Stimulated activated effector memory CD8-positive, alpha-beta T cell treated with anti-CD3 and anti-CD28 coated beads, Interleukin-12 subunit alpha, Interleukin-12 subunit beta, amount 100 ng/mL, for 72 hours (primary cell): ENCODE results near the gene MDGA2.

ENCODE experiments used
- ATAC-seq: fragments of 150-1000 bp; cut with Tn5 transposase; 2 replicates; pipeline ENCODE4 v1.10.0; 2021
- DNase-seq, 2 donors: peaks; one replicate each; pipeline ENCODE4 v3.0.0; 2021 to 2022; ENCODE audit warnings: low spot score in 2 of 2
- H3K27ac Mint-ChIP-seq: one replicate; pipeline ENCODE4 v1.8.0; 2022; ENCODE audit warnings: mild to moderate bottlenecking, mixed read lengths
- H3K36me3 Mint-ChIP-seq: one replicate; pipeline ENCODE4 v1.8.0; 2022; ENCODE audit warnings: mild to moderate bottlenecking, mixed read lengths
- H3K4me1 Mint-ChIP-seq: one replicate; pipeline ENCODE4 v1.8.0; 2022; ENCODE audit warnings: mixed read lengths
- H3K4me3 Mint-ChIP-seq: one replicate; pipeline ENCODE4 v1.8.0; 2022; ENCODE audit warnings: mild to moderate bottlenecking, mixed read lengths
- H3K9me3 Mint-ChIP-seq: one replicate; pipeline ENCODE4 v1.8.0; 2022; ENCODE audit warnings: mixed read lengths

Gene MDGA2

DNA sequence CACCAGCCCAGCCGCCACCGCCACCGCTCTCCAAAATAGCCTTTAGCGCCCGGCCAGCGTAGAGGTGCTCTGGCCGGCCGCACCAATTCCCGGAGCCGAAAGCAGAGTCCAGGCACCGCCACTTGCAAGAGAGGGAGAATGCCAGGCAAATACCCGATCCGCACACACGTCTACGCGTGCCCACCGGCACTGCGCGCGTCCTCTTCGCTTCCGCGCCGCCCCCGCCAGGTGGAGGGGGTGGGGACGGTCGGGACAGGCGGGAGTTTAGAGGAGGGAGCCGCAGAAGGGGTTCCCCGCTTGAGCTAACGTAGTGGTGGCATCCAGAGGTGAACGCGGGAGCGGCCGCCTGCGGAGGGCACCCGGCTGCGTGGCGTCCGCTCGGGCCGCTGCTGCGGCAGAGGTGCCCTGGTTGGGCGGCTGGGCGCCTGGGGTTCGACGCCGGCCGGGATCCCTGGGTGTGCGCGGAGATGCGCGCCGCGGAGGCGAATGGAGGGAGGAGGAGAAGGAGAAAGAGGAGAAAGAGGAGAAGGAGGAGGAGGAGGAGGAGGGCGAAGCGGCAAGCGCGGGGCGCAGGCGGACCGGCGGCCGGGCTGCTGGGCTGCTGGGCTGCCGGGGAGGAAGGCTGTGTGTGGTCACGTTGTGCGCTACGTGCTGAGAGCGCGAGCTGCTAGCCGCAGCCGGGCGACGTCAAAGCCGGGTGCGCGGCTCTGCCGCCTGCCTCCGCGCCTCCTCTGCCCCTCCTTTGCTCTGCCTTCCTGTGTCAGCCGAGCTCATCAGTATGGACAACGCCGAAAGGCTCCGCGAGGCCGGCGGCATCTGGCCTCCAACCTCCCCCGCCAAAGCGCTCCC, at the start of gene MDGA2:
Gene MDGA2 (minus strand): TSS at position 140 of the 849 bp plus-strand sequence.
- no peaks in the 10 kb centered on the region for H3K36me3 Mint-ChIP-seq
- H3K4me3 Mint-ChIP-seq: no peak within 1 kb of the TSS
- DNase-seq: no peak

GRCh38 chr14:47722929-47723693, 47.7 kb upstream of the MDGA2 start:
- H3K4me1 Mint-ChIP-seq: no peaks in the 10 kb centered on the region
- no peak for ATAC-seq
- no peak for DNase-seq
- H3K9me3 Mint-ChIP-seq: peaks cover 6% of the 10 kb centered on the region
- H3K4me3 Mint-ChIP-seq: no peak overlapping the region
- no peak overlapping the region for H3K27ac Mint-ChIP-seq
- H3K36me3 Mint-ChIP-seq: no peaks in the 10 kb centered on the region

More for the DNA sequence above, at the start of gene MDGA2:
- Mint-ChIP-seq H3K27ac (no peak within 1 kb of the TSS), H3K9me3 (no peaks in the 10 kb centered on the region), H3K4me1 (no peaks in the 10 kb centered on the region)
- peak; percentile 34 for ATAC-seq

GRCh38 chr14:47720281-47720680, 44.9 kb upstream of the MDGA2 start:
- Mint-ChIP-seq H3K4me1 (no peaks in the 10 kb centered on the region), H3K36me3 (no peaks in the 10 kb centered on the region), H3K4me3 (no peak overlapping the region), H3K27ac (no peak overlapping the region), H3K9me3 (peaks cover 6% of the 10 kb centered on the region)
- DNase-seq: no peak
- ATAC-seq: no peak

GRCh38 chr14:47715330-47715729, 39.9 kb upstream of the MDGA2 start:
- ATAC-seq (no peak), DNase-seq (no peak)
- Mint-ChIP-seq H3K27ac (no peak overlapping the region), H3K36me3 (no peaks in the 10 kb centered on the region), H3K4me3 (no peak overlapping the region), H3K9me3 (no peaks in the 10 kb centered on the region), H3K4me1 (no peaks in the 10 kb centered on the region)

DNA sequence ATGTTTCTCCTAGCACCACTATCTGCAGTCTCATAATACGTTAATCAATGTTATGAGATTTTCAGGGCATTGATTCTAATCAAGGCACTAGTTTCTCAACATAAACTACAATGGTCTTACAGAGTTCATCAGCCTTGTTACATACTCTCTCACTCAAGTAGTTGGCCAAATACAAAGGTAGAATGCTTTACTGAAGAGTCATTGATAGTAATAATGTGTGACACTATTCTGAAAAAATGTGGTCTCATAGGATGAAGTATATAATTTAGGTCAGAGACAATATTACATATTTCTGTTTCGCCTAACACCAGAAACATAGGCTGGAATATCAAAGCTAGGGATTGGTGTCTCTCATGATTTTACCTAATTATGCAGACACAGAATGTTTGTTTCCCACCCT, 35.2 kb upstream of the MDGA2 start:
- ATAC-seq (no peak), DNase-seq (no peak)
- Mint-ChIP-seq H3K4me3 (no peak overlapping the region), H3K9me3 (peaks cover 2% of the 10 kb centered on the region), H3K27ac (no peak overlapping the region), H3K4me1 (no peaks in the 10 kb centered on the region), H3K36me3 (no peaks in the 10 kb centered on the region)

- DNase-seq: no peak
- H3K36me3 Mint-ChIP-seq: no peaks in the 10 kb centered on the region
- no peak overlapping the region for H3K27ac Mint-ChIP-seq
- H3K4me3 Mint-ChIP-seq: no peak overlapping the region
- H3K4me1 Mint-ChIP-seq: no peaks in the 10 kb centered on the region
- H3K9me3 Mint-ChIP-seq: peaks cover 5% of the 10 kb centered on the region
- ATAC-seq: no peak
These were observed 30.3 kb upstream of the MDGA2 start for GRCh38 chr14:47705683-47706082.

- H3K4me1 Mint-ChIP-seq: no peaks in the 10 kb centered on the region
- no peak for ATAC-seq
These were observed 16.4 kb upstream of the MDGA2 start for GRCh38 chr14:47691829-47692228.

GRCh38 chr14:47678993-47679392, 3.6 kb upstream of the MDGA2 start:
- Mint-ChIP-seq H3K36me3 (no peaks in the 10 kb centered on the region), H3K27ac (no peak overlapping the region), H3K4me1 (no peaks in the 10 kb centered on the region), H3K9me3 (peaks cover 11% of the 10 kb centered on the region), H3K4me3 (no peak overlapping the region)
- ATAC-seq (no peak), DNase-seq (no peak)

More at GRCh38 chr14:47691829-47692228, 16.4 kb upstream of the MDGA2 start:
- no peak for DNase-seq
- no peak overlapping the region for H3K4me3 Mint-ChIP-seq
- H3K36me3 Mint-ChIP-seq: no peaks in the 10 kb centered on the region
- no peak overlapping the region for H3K27ac Mint-ChIP-seq
- H3K9me3 Mint-ChIP-seq: peaks cover 26% of the 10 kb centered on the region

DNA sequence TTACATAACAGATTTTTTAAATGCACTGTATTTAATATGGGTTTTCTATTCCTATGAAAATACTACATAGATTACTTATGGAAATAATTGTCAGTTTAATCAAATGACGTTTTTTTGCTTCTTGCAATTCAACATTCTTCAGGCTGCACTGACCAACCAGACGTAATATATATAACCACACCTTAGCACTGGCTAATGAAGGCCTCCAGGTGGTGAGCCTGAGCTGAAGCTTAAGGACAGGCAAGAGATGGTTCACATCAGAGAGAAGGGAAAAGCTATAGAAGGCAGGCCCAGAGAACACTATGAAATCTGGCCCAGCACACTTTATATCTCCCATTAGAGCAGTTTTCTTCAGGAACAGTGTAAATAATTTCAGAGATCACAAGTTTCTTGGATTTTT, 2.8 kb upstream of the MDGA2 start:
- no peak for DNase-seq
- Mint-ChIP-seq H3K27ac (no peak overlapping the region), H3K4me1 (no peaks in the 10 kb centered on the region), H3K4me3 (no peak overlapping the region), H3K36me3 (no peaks in the 10 kb centered on the region), H3K9me3 (peaks cover 8% of the 10 kb centered on the region)
- no peak for ATAC-seq

- Mint-ChIP-seq H3K4me1 (no peaks in the 10 kb centered on the region), H3K4me3 (no peak overlapping the region), H3K36me3 (no peaks in the 10 kb centered on the region), H3K27ac (no peak overlapping the region), H3K9me3 (peaks cover 4% of the 10 kb centered on the region)
- ATAC-seq (no peak), DNase-seq (no peak)
These were observed 861 bp upstream of the MDGA2 start for GRCh38 chr14:47676315-47676617.

- no peaks in the 10 kb centered on the region for H3K9me3 Mint-ChIP-seq
- H3K4me3 Mint-ChIP-seq: no peak overlapping the region
- no peaks in the 10 kb centered on the region for H3K36me3 Mint-ChIP-seq
- DNase-seq: no peak
- no peak overlapping the region for H3K27ac Mint-ChIP-seq
- ATAC-seq: no peak
- H3K4me1 Mint-ChIP-seq: no peaks in the 10 kb centered on the region
These were observed 601 bp downstream of the MDGA2 start for GRCh38 chr14:47674543-47675465.

DNA sequence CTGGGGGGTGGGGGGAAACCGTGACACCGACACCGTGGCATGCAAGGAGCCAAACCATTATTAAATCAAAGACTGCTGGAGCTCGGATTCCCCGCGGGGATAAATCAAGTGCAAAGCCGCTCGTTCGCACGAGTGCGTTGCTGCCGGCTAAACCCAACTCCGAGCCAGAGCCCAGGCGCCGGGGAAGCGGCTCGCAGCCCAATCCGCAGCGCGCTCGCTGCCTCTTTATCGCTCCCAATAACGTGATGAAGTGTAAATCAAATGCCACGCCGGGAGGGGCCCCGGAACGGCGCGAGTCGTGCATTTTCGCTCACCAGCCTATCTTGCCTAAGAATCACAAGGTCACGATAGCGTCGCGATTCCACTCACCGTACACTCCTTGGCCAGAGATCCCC, 1.3 kb downstream of the MDGA2 start:
- Mint-ChIP-seq H3K36me3 (no peaks in the 10 kb centered on the region), H3K4me3 (no peak overlapping the region), H3K27ac (no peak overlapping the region), H3K9me3 (no peaks in the 10 kb centered on the region), H3K4me1 (no peaks in the 10 kb centered on the region)
- ATAC-seq (no peak), DNase-seq (no peak)

DNA sequence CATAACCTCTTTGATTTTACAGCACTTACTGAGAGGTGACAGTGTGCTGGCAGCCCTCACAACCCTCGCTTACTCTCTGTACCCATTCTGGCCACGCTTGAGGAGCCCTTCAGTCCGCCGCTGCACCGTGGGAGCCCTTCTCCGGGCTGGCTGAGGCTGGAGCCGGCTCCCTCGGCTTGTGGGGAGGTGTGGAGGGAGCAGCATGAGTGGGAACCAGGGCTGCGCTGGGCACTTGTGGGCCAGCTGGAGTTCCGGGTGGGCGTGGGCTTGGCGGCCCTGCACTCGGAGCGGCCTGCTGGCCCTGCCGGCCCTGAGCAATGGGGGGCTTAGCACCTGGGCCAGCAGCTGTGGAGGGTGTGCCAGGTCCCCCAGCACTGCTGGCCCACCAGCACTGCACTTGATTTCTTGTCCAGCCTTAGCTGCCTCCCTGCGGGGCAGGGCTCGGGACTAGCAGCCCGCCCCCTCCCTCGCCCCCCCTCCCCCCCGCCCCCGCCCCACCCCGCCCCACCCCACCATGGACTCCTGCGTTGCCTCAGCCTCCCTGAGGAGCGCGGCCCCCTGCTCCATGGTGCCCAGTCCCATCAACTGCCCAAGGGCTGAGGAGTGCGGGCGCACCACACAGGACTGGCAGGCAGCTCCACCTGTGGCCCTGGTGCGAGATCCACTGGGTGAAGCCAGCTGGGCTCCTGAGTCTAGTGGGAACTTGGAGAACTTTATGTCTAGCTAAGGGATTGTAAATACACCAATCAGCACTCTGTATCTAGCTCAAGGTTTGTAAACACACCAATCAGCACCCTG, 9.9 kb downstream of the MDGA2 start:
- DNase-seq (no peak), ATAC-seq (no peak)
- H3K9me3 Mint-ChIP-seq: peaks cover 6% of the 10 kb centered on the region
- no peaks in the 10 kb centered on the region for H3K36me3 Mint-ChIP-seq
- no peak overlapping the region for H3K27ac Mint-ChIP-seq
- no peak overlapping the region for H3K4me3 Mint-ChIP-seq
- no peaks in the 10 kb centered on the region for H3K4me1 Mint-ChIP-seq

DNA sequence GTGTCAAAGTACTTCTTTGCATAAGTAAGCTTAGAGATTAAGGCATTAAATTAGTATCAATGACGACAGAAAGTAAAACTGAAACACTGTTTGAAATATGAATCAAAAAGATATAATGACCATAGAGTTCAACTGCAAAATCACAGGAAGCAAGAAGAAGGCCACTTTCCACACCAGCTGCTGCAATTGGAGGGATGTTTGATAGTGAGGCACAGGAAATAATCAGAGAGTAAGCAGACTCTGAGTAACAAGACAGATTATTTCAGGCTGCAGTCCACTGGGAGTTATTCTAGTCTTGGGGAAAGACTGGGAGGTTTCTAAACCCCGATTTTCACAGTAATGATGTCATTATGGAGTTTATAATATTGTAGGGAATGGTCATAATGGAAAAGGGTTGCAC, 12.9 kb downstream of the MDGA2 start:
- Mint-ChIP-seq H3K9me3 (peaks cover 9% of the 10 kb centered on the region), H3K36me3 (no peaks in the 10 kb centered on the region), H3K4me1 (no peaks in the 10 kb centered on the region), H3K4me3 (no peak overlapping the region), H3K27ac (no peak overlapping the region)
- ATAC-seq (no peak), DNase-seq (no peak)

DNA sequence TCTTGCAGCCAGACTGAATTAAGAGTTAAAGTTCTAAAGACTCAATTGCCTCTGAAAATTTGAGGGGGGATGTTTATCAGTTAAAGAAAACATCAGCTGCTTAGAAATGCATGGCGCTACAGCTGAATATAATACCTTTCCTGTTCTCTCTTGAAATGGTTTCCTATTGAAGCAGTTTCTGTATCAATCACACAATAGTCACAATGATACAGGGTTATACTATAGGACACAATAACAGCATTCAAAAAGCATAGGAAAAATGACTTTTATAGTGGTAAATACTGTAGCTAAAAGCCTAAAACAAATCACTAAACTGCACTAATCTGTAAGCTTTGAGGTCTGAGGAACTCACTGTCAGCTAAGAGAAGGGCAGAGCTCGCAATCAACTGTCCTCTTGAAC, 15.2 kb downstream of the MDGA2 start:
- H3K4me3 Mint-ChIP-seq: no peak overlapping the region
- no peaks in the 10 kb centered on the region for H3K36me3 Mint-ChIP-seq
- peaks cover 9% of the 10 kb centered on the region for H3K9me3 Mint-ChIP-seq
- ATAC-seq (no peak), DNase-seq (no peak)
- no peaks in the 10 kb centered on the region for H3K4me1 Mint-ChIP-seq
- H3K27ac Mint-ChIP-seq: no peak overlapping the region
